IMR-90 (cell line): ENCODE results near the gene POC1B. TPM values are rescaled to one million over a fixed set of nuclear protein-coding genes. Genes with fewer than 3 reads are reported as not detected.
A peak's percentile ranks its signal among the peaks of the same experiment; 100 is the strongest.

Experiments
- ATAC-seq: fragments of 200-7000 bp; cut with Tn5 transposase; 2 replicates; pipeline ENCODE4 v1.9.1; 2020; ENCODE audit warnings: low read depth, mild to moderate bottlenecking, moderate library complexity
- BruUV-seq: library from RNA; stranded (reverse); fragments of 400-500 nt; replicated peaks from 2 replicates; lab custom pipeline; 2021; lab: Mats Ljungman, UMichigan
- CTCF ChIA-PET: fragments of 300-600 bp; formaldehyde crosslinking; extraction: SDS; loops from one replicate; lab custom pipeline; 2021; ENCODE audit warnings: antibody characterized with exemption; lab: Yijun Ruan, JAX
- POLR2A ChIA-PET: fragments of 300-600 bp; sonication (Branson Sonifier 250); formaldehyde crosslinking; loops from one replicate; lab custom pipeline; 2022; ENCODE audit warnings: antibody characterized with exemption; ENCODE audit not compliant: unreplicated experiment; lab: Charles Lee
- DNase-seq: peaks from one replicate; pipeline ENCODE4 v3.0.0; 2013
- H2AFZ ChIP-seq: replicated peaks from 2 replicates; pipeline ENCODE3; 2013; ENCODE audit warnings: low read length, mild to moderate bottlenecking; ENCODE audit not compliant: poor library complexity
- H2AK5ac ChIP-seq: 2 replicates; pipeline ENCODE4 v1.6.1; 2013; ENCODE audit warnings: low read depth, low read length, inconsistent platforms
- H2AK9ac ChIP-seq: replicated peaks from 2 replicates; pipeline ENCODE3; 2013; ENCODE audit warnings: mild to moderate bottlenecking, low read depth, low read length, moderate library complexity; ENCODE audit not compliant: poor library complexity
- H2BK120ac ChIP-seq: 2 replicates; pipeline ENCODE4 v1.6.1; 2013; ENCODE audit warnings: low read depth, low read length, inconsistent platforms
- H2BK15ac ChIP-seq: 3 replicates; pipeline ENCODE4 v1.6.1; 2013; ENCODE audit warnings: low read depth, low read length, inconsistent platforms
- H2BK20ac ChIP-seq: 2 replicates; pipeline ENCODE4 v1.6.1; 2013; ENCODE audit warnings: low read depth, mild to moderate bottlenecking, inconsistent platforms, low read length, moderate library complexity
- H2BK5ac ChIP-seq: 2 replicates; pipeline ENCODE4 v1.6.1; 2013; ENCODE audit warnings: mild to moderate bottlenecking, low read depth, low read length, inconsistent platforms; ENCODE audit not compliant: poor library complexity, severe bottlenecking
- H3K14ac ChIP-seq: replicated peaks from 2 replicates; pipeline ENCODE4 v1.6.1; 2013; ENCODE audit warnings: low read depth, low read length, inconsistent platforms
- H3K18ac ChIP-seq: 2 replicates; pipeline ENCODE4 v1.6.1; 2013; ENCODE audit warnings: low read depth, low read length, control low read depth
- H3K23ac ChIP-seq: 2 replicates; pipeline ENCODE4 v1.6.1; 2013; ENCODE audit warnings: low read depth, low read length, inconsistent platforms
- H3K27ac ChIP-seq: 2 replicates; pipeline ENCODE4 v1.5.1; 2013; ENCODE audit warnings: mild to moderate bottlenecking, control low read depth, low read length; ENCODE audit not compliant: insufficient read depth
- H3K27me3 ChIP-seq: 2 replicates; pipeline ENCODE4 v1.6.1; 2013; ENCODE audit warnings: low read length; ENCODE audit not compliant: control insufficient read depth, insufficient read depth
- H3K36me3 ChIP-seq: 2 replicates; pipeline ENCODE4 v1.6.1; 2013; ENCODE audit warnings: low read length, mixed read lengths; ENCODE audit not compliant: control insufficient read depth, insufficient read depth
- H3K4ac ChIP-seq: 2 replicates; pipeline ENCODE4 v1.6.1; 2013; ENCODE audit warnings: low read depth, low read length, inconsistent platforms
- H3K4me1 ChIP-seq: 2 replicates; pipeline ENCODE4 v1.6.1; 2013; ENCODE audit warnings: low read length, mixed read lengths; ENCODE audit not compliant: control insufficient read depth, insufficient read depth
- H3K4me2 ChIP-seq: 2 replicates; pipeline ENCODE4 v1.6.1; 2013; ENCODE audit warnings: low read depth, mild to moderate bottlenecking, control low read depth, low read length, moderate library complexity
- H3K4me3 ChIP-seq: 2 replicates; pipeline ENCODE4 v1.5.1; 2013; ENCODE audit warnings: low read depth, mild to moderate bottlenecking, control low read depth, low read length, moderate library complexity; ENCODE audit not compliant: insufficient read depth
- H3K56ac ChIP-seq: 2 replicates; pipeline ENCODE4 v1.6.1; 2013; ENCODE audit warnings: low read length, inconsistent platforms; ENCODE audit not compliant: insufficient read depth; ENCODE audit errors: extremely low read depth
- H3K79me1 ChIP-seq, 2 experiments: 2 replicates each; pipeline ENCODE4 v1.6.1; 2013; ENCODE audit warnings: low read length in 2 of 2, inconsistent platforms in 1 of 2, low read depth in 1 of 2
- H3K9ac ChIP-seq: 2 replicates; pipeline ENCODE4 v1.6.1; 2013; ENCODE audit warnings: low read depth, low read length, control low read depth
- H3K9me1 ChIP-seq: 2 replicates; pipeline ENCODE4 v1.6.1; 2013; ENCODE audit warnings: low read length, inconsistent platforms; ENCODE audit not compliant: insufficient read depth
- H3K9me3 ChIP-seq: 2 replicates; pipeline ENCODE4 v1.6.1; 2013; ENCODE audit warnings: low read length; ENCODE audit not compliant: control insufficient read depth, insufficient read depth
- H4K20me1 ChIP-seq: 2 replicates; pipeline ENCODE4 v1.6.1; 2013; ENCODE audit warnings: low read length, inconsistent platforms; ENCODE audit not compliant: insufficient read depth
- H4K5ac ChIP-seq: 2 replicates; pipeline ENCODE4 v1.6.1; 2013; ENCODE audit warnings: mild to moderate bottlenecking, low read depth, low read length, control low read depth
- H4K8ac ChIP-seq, 2 experiments: 2 replicates each; pipeline ENCODE4 v1.6.1; 2013; ENCODE audit warnings: low read depth in 2 of 2, low read length in 2 of 2, control low read depth in 1 of 2, inconsistent platforms in 1 of 2
- H4K91ac ChIP-seq: 2 replicates; pipeline ENCODE4 v1.6.1; 2013; ENCODE audit warnings: low read depth, low read length, inconsistent platforms; ENCODE audit not compliant: insufficient read depth
- CEBPB ChIP-seq: IDR thresholded peaks from 2 replicates; pipeline ENCODE4 v1.6.1; 2012; ENCODE audit warnings: low read depth, low read length, improper control_type of control experiment
- FOS ChIP-seq: fragments of 150-350 bp; IDR thresholded peaks from 2 replicates; pipeline ENCODE4 v1.6.1; 2016; ENCODE audit warnings: low read depth, low read length
- MAZ ChIP-seq: IDR thresholded peaks from 2 replicates; pipeline ENCODE4 v1.6.1; 2012; ENCODE audit warnings: low read depth, mild to moderate bottlenecking, low read length, improper control_type of control experiment, moderate library complexity, borderline replicate concordance
- NFE2L2 ChIP-seq: fragments of 150-350 bp; IDR thresholded peaks from 2 replicates; pipeline ENCODE4 v1.6.1; 2016; ENCODE audit warnings: low read depth, mild to moderate bottlenecking, low read length
- RCOR1 ChIP-seq: IDR thresholded peaks from 2 replicates; pipeline ENCODE4 v1.6.1; 2012; ENCODE audit warnings: mild to moderate bottlenecking, low read length, improper control_type of control experiment; ENCODE audit not compliant: insufficient replicate concordance
- RFX5 ChIP-seq: IDR thresholded peaks from 2 replicates; pipeline ENCODE4 v1.8.0; 2012; ENCODE audit warnings: low read depth, mild to moderate bottlenecking, low read length, moderate library complexity
- WGBS, 2 experiments: methylation state at CpG; one replicate each; pipeline versions ENCODE4 v1.1.5 to v1.1.7; 2013; ENCODE audit warnings: missing lambda C conversion rate in 2 of 2; ENCODE audit not compliant: insufficient read length in 1 of 2; ENCODE audit errors: extremely low coverage in 2 of 2; 5-methylcytosine and 5-hydroxymethylcytosine counted together
- dilution Hi-C: fragments of 300-500 bp; cut with HindIII; formaldehyde crosslinking; loops from one replicate; pipeline ENCODE4 v1.14.3; 2018; ENCODE audit warnings: low sequenced_read_pairs; ENCODE audit not compliant: unreplicated experiment
- in situ Hi-C: fragments of 300-500 bp; cut with MboI; formaldehyde crosslinking; loops from 3 replicates; pipeline ENCODE4 v1.14.3; 2019; ENCODE audit warnings: low sequenced_read_pairs, inconsistent platforms, mixed read lengths
- intact Hi-C: fragments of 100-400 bp; cut with micrococcal nuclease; formaldehyde crosslinking; loops from 2 replicates; pipeline ENCODE4 v1.10.0; 2022
- polyA plus RNA-seq, 3 experiments: library from polyadenylated mRNA; depleted of rRNA; stranded (reverse); fragments of >200 nt; gene quantifications; 2 replicates each; pipeline ENCODE4 v1.2.3, GENCODE V29; 2012; ENCODE audit warnings: low replicate concordance in 1 of 3
- total RNA-seq: library from RNA; depleted of rRNA; stranded (reverse); fragments of >200 nt; gene quantifications from 2 replicates; pipeline ENCODE4 v1.2.3, GENCODE V29; 2012
- TF ChIP-seq, protein P1 (sequence below): fragments of 150-350 bp; IDR thresholded peaks from 2 replicates; pipeline ENCODE4 v1.6.1; 2017; ENCODE audit warnings: mild to moderate bottlenecking, antibody characterized with exemption, low read length, low read depth

Gene POC1B
- total and polyA plus RNA-seq, 2 of the 4 experiments (the other 2 are of a cell fraction), result 5.0 to 10.4 TPM

DNA sequence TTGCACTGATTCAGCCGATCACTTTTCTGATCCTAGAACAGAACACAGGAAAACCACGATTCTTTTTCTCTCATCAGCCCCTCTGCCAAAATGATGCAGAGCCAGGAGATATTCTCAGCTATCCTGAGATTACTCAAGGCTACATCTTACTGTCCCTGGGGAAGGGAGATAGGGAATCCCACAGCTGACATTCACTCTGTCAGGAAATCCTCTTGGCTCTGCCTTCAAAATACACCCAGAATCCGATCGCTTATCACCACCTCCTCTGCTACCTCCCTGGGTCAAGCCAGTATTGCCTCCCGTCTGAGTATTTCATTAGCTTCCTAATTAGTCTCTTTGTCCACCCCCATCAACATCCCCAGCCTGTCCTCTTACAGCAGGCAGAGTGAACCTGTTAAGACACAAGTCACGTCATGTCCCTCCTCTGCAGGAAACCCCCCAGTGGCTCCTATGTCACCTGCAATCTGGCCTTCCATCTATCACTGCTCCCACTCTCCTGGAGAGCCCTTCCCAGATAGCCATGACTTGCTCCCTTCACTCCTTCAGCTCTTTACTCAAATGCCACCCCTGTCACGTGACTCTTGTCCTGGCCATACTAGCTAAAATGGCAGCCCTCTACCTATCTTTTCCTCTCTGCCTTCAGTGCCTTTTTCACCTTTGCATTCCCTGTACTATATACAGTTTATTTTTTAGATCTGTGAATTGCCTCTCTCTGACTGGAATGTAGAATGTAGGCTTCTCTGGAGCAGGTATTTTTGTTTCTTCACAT, 71.6 kb downstream of the POC1B start:
- peak overlapping the region; percentile 9 for H2AFZ ChIP-seq
- peak overlapping the region; percentile 79 for H3K23ac ChIP-seq
- H3K56ac ChIP-seq, result peak overlapping the region; percentile 32; the same call in 1 of the 2 replicates
- H3K79me1 ChIP-seq, result peaks cover 5 to 10% of the 10 kb centered on the region in 2 experiments; a peak in 3 of 4 replicates
- peaks cover 18% of the 10 kb centered on the region for H3K4me1 ChIP-seq
- TF ChIP-seq RCOR1, result no peak
- TF ChIP-seq RFX5, result no peak
- TF ChIP-seq NFE2L2, result no peak
- no peak for TF ChIP-seq MAZ
- no peak for TF ChIP-seq CEBPB
- no peak for TF ChIP-seq FOS
- TF ChIP-seq, protein P1, sequence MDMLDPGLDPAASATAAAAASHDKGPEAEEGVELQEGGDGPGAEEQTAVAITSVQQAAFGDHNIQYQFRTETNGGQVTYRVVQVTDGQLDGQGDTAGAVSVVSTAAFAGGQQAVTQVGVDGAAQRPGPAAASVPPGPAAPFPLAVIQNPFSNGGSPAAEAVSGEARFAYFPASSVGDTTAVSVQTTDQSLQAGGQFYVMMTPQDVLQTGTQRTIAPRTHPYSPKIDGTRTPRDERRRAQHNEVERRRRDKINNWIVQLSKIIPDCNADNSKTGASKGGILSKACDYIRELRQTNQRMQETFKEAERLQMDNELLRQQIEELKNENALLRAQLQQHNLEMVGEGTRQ, result no peak
- peak overlapping the region; percentile 11; the same call in 1 of the 2 replicates for H3K27ac ChIP-seq
- H4K8ac ChIP-seq, result peak overlapping the region; percentile 24 to 66
- H4K91ac ChIP-seq, result peak overlapping the region; percentile 40; the same call in 1 of the 2 replicates
- H3K9ac ChIP-seq, result no peak overlapping the region; the same call in none of the 2 replicates
- no peaks in the 10 kb centered on the region for H4K20me1 ChIP-seq
- no TSS peak for BruUV-seq
- H2BK15ac ChIP-seq, result peak overlapping the region; percentile 41; the same call in 2 of the 3 replicates
- H3K4ac ChIP-seq, result peak overlapping the region; percentile 64
- no peaks in the 10 kb centered on the region for H3K27me3 ChIP-seq
- peak overlapping the region; percentile 2; the same call in 1 of the 2 replicates for H4K5ac ChIP-seq
- peak overlapping the region; percentile 68 for H2BK20ac ChIP-seq
- no peak overlapping the region for H2AK9ac ChIP-seq
- H3K14ac ChIP-seq, result peak overlapping the region; percentile 46
- H3K18ac ChIP-seq, result peak overlapping the region; percentile 1
- intact Hi-C loops (loop anchor here (5.0 to 10.0 kb wide), 4 partner anchors 37 to 262 kb away; no protein-coding TSS in a partner anchor), in situ Hi-C loops (loop anchor here (5.0 to 10.0 kb wide), 2 partner anchors 97 to 399 kb away; no protein-coding TSS in a partner anchor), dilution Hi-C loops (loop anchor here (25.0 kb wide), 1 partner anchor 417 kb away; no protein-coding TSS in a partner anchor)
- H2BK120ac ChIP-seq, result peak overlapping the region; percentile 78
- ATAC-seq (no peak), DNase-seq (no peak)
- H3K9me3 ChIP-seq, result no peaks in the 10 kb centered on the region
- WGBS, 2 experiments, result 80% methylated on average over 1 of the region's 7 CpGs; no CpG with 5 or more reads in 1 of the 2 experiments
- peak overlapping the region; percentile 81 for H2AK5ac ChIP-seq
- CTCF ChIA-PET, result no interaction called here
- peak overlapping the region; percentile 5; the same call in 1 of the 2 replicates for H3K4me2 ChIP-seq
- H3K36me3 ChIP-seq, result no peaks in the 10 kb centered on the region
- peaks cover 6% of the 10 kb centered on the region; the same call in 1 of the 2 replicates for H3K9me1 ChIP-seq
- peak overlapping the region; percentile 93 for H2BK5ac ChIP-seq
- no peak overlapping the region for H3K4me3 ChIP-seq
- POLR2A ChIA-PET, result interaction anchor here (1.2 kb wide), 1 partner anchor 108 kb away, joined by 3 read pairs; no protein-coding TSS in a partner anchor
